Muscle of leg (tissue), 11 donors: ENCODE data around the gene PDE3A. TPM values are rescaled to one million over a fixed set of nuclear protein-coding genes. Genes with fewer than 3 reads are reported as not detected.

Experiments
- DNase-seq: peaks from one replicate; pipeline ENCODE4 v3.0.0; 2013
- H3K27ac ChIP-seq: one replicate; pipeline ENCODE4 v1.5.1; 2013; ENCODE audit warnings: mild to moderate bottlenecking, low read length, control low read depth
- H3K27me3 ChIP-seq: one replicate; pipeline ENCODE4 v1.6.1; 2013; ENCODE audit warnings: low read length; ENCODE audit not compliant: control insufficient read depth, insufficient read depth
- H3K36me3 ChIP-seq: one replicate; pipeline ENCODE4 v1.6.1; 2013; ENCODE audit warnings: low read length; ENCODE audit not compliant: control insufficient read depth, insufficient read depth
- H3K4me1 ChIP-seq: one replicate; pipeline ENCODE4 v1.6.1; 2013; ENCODE audit warnings: low read length; ENCODE audit not compliant: control insufficient read depth, insufficient read depth
- H3K4me3 ChIP-seq: one replicate; pipeline ENCODE4 v1.5.1; 2013; ENCODE audit warnings: low read length, control low read depth
- H3K9me3 ChIP-seq: replicated peaks from 2 replicates; pipeline ENCODE4 v1.6.1; 2013; ENCODE audit warnings: low read depth, low read length; ENCODE audit not compliant: control insufficient read depth
- WGBS: methylation state at CpG from one replicate; pipeline ENCODE4 v1.1.5; 2013; ENCODE audit warnings: missing lambda C conversion rate; ENCODE audit not compliant: insufficient coverage; 5-methylcytosine and 5-hydroxymethylcytosine counted together
- polyA plus RNA-seq, 8 donors: library from polyadenylated mRNA; unstranded; fragments of 120-200 nt; gene quantifications; one replicate each; pipeline versions ENCODE4 v1.2.1 to v1.2.3, GENCODE V29; 2013; ENCODE audit warnings: inconsistent platforms in 1 of 8, low replicate concordance in 1 of 8; ENCODE audit not compliant: insufficient read length in 8 of 8, insufficient read depth in 1 of 8
- total RNA-seq: library from RNA; stranded (reverse); fragments of 120-200 nt; gene quantifications from one replicate; pipeline ENCODE4 v1.2.4, GENCODE V29; 2013

The PDE3A gene
- total and polyA plus RNA-seq, 9 donors: 8.4 to 12.9 (median 11.0) TPM

DNA sequence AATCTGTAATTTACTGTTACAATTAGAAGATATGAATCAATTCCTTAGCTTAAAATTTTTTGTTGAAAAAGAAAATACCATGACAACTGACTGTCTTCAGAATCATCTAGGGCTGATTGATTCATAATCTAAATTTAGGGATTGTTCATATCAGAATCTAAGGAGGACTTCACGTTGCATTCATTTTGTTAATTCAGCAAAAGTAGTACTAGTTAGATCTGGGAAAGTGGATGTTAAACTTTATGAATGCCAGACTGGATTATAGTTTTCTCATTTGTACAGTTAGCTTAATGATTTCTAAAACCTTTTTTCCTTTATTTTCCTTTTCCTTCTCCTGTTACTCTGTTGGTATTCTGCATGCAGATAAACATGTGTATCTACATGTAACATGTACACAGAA lies 135.5 kb downstream of the PDE3A start:
- Histone ChIP-seq H3K36me3 (no peaks in the 10 kb centered on the region), H3K27me3 (no peaks in the 10 kb centered on the region), H3K4me1 (no peaks in the 10 kb centered on the region), H3K27ac (no peak overlapping the region), H3K4me3 (no peak overlapping the region), H3K9me3 (no peaks in the 10 kb centered on the region)
- no peak for DNase-seq
- WGBS: no CpG with 5 or more reads among the region's 1 CpG

DNA sequence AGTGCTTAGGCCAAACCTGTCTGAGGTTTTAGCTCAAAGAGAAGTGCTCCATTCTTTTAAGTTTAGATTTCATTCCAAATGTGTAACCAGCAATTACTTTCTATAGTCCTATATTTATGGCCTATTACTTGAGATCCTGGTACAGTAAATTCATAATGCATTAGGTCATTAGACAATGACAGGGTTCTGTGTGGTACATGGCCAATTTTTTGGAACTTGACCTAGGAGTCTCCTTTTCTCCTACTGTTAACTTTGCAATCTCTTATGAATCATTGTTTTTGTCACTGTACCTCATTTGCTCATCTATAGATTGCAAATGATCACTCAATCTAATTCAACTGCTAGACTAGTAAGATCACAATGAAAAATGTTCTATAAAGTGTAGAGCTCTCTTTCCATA lies 136.7 kb downstream of the PDE3A start:
- Histone ChIP-seq H3K9me3 (no peaks in the 10 kb centered on the region), H3K27me3 (no peaks in the 10 kb centered on the region), H3K4me3 (no peak overlapping the region), H3K36me3 (no peaks in the 10 kb centered on the region), H3K4me1 (no peaks in the 10 kb centered on the region), H3K27ac (no peak overlapping the region)
- no peak for DNase-seq

DNA sequence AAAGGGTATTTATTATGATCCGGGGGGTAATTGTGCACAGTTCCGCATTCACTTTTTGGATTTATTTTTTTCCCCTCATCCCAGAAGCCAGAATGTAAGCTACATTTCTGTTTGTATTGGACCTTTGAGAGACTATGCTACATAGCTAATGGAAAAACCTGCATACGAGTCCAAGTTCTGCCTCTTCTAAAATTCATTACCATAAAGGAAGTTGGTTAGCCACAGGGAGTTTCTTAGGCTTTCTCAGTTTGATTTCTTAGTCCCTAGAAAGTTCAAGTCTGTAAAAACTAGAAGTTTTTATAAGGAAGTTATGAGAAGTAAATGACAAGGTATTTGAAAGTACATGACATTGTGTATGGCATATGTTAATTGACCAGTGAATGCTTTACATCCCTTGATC lies 138.7 kb downstream of the PDE3A start:
- no peak overlapping the region for H3K27ac ChIP-seq
- no CpG with 5 or more reads among the region's 3 CpGs for WGBS
- H3K9me3 ChIP-seq: no peaks in the 10 kb centered on the region
- no peaks in the 10 kb centered on the region for H3K36me3 ChIP-seq
- no peak overlapping the region for H3K4me3 ChIP-seq
- peak; percentile 92 for DNase-seq
- H3K27me3 ChIP-seq: no peaks in the 10 kb centered on the region
- H3K4me1 ChIP-seq: no peaks in the 10 kb centered on the region

DNA sequence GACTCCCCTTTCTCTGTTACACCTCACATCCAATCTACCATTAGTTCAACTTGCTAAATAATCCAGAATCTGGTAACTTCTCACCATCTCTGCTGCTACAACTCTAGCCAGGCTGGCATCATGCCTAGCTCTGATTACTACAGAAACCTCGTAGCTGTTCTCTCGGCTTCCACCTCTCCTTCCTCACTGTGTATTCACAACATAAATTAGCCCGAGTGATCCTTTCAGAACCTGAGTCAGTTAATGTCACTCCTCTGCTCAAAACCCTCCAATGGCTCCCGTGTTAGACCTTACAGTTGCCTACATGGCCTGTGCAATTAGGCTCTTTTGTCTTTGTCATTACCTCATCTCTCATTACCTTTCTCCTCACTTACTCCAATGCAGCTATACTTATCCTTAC lies 139.4 kb downstream of the PDE3A start:
- H3K4me3 ChIP-seq: no peak overlapping the region
- 89% methylated on average over 4 of the region's 4 CpGs for WGBS
- H3K27ac ChIP-seq: no peak overlapping the region
- no peaks in the 10 kb centered on the region for H3K36me3 ChIP-seq
- no peaks in the 10 kb centered on the region for H3K4me1 ChIP-seq
- no peaks in the 10 kb centered on the region for H3K9me3 ChIP-seq
- no peak for DNase-seq
- no peaks in the 10 kb centered on the region for H3K27me3 ChIP-seq

DNA sequence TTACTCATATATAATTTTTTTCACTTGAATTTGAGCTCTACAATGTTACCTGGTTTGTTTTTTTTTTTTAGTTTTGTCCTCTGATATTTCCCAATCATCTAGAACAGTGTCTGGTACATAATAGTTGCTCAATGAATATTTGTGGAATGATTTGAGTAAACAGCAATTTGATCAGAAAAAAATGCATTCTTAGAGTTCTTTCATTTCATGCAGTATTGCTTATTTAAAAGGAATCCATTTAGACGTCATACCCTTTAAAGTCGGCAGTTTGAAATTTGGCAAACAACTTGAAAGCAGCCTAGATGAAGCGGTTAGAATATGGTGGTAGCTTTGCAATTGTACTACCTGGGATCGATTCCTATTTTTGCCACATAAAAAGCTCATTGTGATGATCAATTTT lies 140.0 kb downstream of the PDE3A start:
- Histone ChIP-seq H3K4me3 (no peak overlapping the region), H3K9me3 (no peaks in the 10 kb centered on the region), H3K27me3 (no peaks in the 10 kb centered on the region), H3K4me1 (no peaks in the 10 kb centered on the region), H3K27ac (no peak overlapping the region), H3K36me3 (no peaks in the 10 kb centered on the region)
- DNase-seq: no peak
- no CpG with 5 or more reads among the region's 4 CpGs for WGBS

DNA sequence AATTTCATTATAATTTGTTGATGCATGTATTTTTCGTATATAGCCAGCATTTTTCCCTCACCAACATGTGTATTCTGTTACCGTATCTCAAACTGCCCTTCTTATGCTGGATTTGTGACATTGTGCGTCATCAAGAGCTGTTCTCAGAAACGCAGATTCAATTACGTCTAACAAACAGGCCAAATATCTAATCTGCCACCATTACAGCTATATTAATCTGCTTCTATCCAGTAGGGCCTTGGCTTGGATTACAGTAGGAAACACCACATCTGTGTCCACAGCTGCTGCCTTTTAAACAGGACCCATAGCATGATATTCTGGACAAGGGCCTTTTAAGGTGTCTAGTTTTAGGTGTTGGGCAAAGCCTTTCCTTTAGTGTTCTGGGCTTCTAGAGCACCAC lies 140.6 kb downstream of the PDE3A start:
- DNase-seq: peak; percentile 74
- Histone ChIP-seq H3K36me3 (no peaks in the 10 kb centered on the region), H3K27ac (no peak overlapping the region), H3K27me3 (no peaks in the 10 kb centered on the region), H3K4me1 (no peaks in the 10 kb centered on the region), H3K4me3 (no peak overlapping the region), H3K9me3 (no peaks in the 10 kb centered on the region)
- no CpG with 5 or more reads among the region's 5 CpGs for WGBS

DNA sequence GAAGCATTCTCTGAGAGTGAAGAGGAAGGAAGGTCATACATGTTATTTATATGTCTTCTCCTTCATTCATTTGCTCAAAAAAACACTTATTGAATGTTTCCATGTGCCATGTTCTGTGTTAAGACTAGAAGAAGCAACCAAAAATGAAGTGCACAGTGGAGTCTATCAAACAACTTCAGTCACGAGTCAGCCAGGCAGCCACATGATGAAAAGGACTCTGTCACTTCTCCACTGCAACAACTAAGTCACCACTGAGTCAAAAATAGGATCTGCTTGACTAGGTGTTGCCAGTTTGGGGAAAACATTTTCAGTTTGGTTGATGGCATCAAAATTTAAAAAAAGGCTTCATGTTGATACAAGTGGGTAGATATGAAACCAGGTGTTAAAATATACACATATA lies 142.5 kb downstream of the PDE3A start:
- H3K4me1 ChIP-seq: no peaks in the 10 kb centered on the region
- H3K4me3 ChIP-seq: no peak overlapping the region
- H3K9me3 ChIP-seq: no peaks in the 10 kb centered on the region
- no peak for DNase-seq
- no peaks in the 10 kb centered on the region for H3K36me3 ChIP-seq
- H3K27ac ChIP-seq: no peak overlapping the region
- 83% methylated on average over 1 of the region's 1 CpG for WGBS
- no peaks in the 10 kb centered on the region for H3K27me3 ChIP-seq

DNA sequence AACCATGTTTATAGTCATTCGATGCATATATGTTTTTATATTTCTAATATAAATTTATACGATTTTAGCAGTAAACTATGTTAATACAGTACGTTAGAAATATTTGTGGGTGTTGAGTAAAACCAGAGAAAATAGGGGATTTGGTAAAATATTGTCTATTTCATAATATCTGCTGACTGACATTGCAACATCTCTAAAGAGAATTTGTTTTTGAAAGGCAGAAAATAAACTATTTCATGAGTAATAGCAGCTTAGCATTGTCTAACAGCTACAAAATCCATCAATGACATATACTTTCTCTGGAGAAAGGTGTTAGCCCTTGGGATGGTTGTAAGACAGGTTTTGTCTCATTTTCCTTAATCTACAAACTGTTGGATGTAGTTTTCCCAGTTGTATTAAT lies 144.9 kb downstream of the PDE3A start:
- DNase-seq: no peak
- H3K9me3 ChIP-seq: no peaks in the 10 kb centered on the region
- H3K27me3 ChIP-seq: no peaks in the 10 kb centered on the region
- no CpG with 5 or more reads among the region's 3 CpGs for WGBS
- no peak overlapping the region for H3K4me3 ChIP-seq
- H3K4me1 ChIP-seq: no peaks in the 10 kb centered on the region
- no peak overlapping the region for H3K27ac ChIP-seq
- no peaks in the 10 kb centered on the region for H3K36me3 ChIP-seq

DNA sequence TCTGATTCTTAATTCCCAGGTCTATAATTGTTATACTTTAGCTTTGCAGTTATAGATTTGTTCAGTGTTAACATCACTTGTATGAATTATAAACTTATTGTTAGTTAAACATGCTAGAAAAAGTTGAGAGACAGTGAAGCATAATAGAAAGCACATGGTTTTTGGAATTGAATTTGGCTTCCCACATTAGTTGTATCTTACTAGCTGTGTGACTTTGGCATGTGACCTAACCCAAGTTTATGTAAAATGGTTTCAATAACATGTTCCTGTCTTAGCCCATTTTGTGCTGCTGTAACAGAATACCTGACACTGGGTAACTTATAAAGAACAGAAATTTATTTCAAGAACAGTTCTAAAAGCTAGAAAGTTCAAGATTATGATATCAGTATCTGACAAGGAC lies 146.3 kb downstream of the PDE3A start:
- Histone ChIP-seq H3K36me3 (no peaks in the 10 kb centered on the region), H3K27me3 (no peaks in the 10 kb centered on the region), H3K4me1 (no peaks in the 10 kb centered on the region), H3K4me3 (no peak overlapping the region), H3K27ac (no peak overlapping the region), H3K9me3 (no peaks in the 10 kb centered on the region)
- peak; percentile 22 for DNase-seq

DNA sequence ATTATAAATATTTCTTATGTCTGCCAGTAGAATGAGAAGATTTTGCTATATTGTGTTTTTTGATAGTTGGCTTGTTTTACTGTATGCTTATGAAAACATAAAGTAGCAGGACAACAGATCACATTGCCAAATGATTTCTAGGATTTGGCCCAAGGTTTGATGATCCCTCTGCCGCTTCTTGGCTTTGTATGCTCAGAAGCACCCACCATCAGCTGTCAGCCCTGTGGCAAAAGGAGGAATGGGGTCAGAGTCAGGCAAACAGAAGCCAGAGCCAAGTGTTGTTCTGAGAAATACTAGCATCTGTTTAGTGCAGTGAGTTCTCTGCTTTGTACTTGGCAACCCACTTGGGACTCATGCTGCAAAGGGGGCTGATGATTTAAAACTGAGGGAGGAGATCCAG lies 152.2 kb downstream of the PDE3A start:
- Histone ChIP-seq H3K36me3 (no peaks in the 10 kb centered on the region), H3K27ac (peak overlapping the region; percentile 76), H3K9me3 (peaks cover 3% of the 10 kb centered on the region), H3K4me3 (no peak overlapping the region), H3K27me3 (no peaks in the 10 kb centered on the region), H3K4me1 (peaks cover 8% of the 10 kb centered on the region)
- WGBS: 20% methylated on average over 1 of the region's 1 CpG
- peak; percentile 89 for DNase-seq

DNA sequence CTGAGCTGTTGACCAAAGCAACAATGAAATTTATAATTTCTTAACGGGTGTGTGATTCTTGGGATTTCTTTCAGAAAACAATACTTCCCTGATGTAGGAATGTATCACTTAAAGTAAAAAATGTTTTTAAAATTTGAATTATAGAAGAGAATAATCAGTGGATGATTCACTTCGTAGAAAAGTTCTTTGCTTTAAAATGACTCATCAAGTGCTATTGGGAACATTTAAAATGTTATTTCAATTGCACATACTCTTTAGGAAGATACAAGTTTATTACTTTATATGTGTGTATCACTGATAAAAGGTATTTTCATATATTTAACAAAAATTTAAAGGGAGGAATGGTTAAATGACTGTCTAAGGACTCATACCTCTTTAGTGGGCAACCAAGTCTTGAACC lies 155.3 kb downstream of the PDE3A start:
- H3K4me1 ChIP-seq: peaks cover 8% of the 10 kb centered on the region
- no CpG with 5 or more reads among the region's 2 CpGs for WGBS
- no peak overlapping the region for H3K27ac ChIP-seq

More for the DNA sequence above, 155.3 kb downstream of the PDE3A start:
- no peak overlapping the region for H3K4me3 ChIP-seq
- H3K36me3 ChIP-seq: no peaks in the 10 kb centered on the region
- H3K9me3 ChIP-seq: peaks cover 3% of the 10 kb centered on the region
- H3K27me3 ChIP-seq: no peaks in the 10 kb centered on the region
- DNase-seq: no peak
